SIG-M5 treated with dmso at 0.1 percent for 504 hours (cell line): ENCODE data around the gene LRCH4.
"Not testable (repeated sequence)": the region's sequence is repeated elsewhere in the genome, so short reads cannot be mapped to it uniquely, and the experiment has no call there.

Experiments used
- DNase-seq: peaks from one replicate; lab custom pipeline; 2025; ENCODE audit not compliant: unreplicated experiment; lab: John Stamatoyannopoulos, UW

The LRCH4 gene

DNA sequence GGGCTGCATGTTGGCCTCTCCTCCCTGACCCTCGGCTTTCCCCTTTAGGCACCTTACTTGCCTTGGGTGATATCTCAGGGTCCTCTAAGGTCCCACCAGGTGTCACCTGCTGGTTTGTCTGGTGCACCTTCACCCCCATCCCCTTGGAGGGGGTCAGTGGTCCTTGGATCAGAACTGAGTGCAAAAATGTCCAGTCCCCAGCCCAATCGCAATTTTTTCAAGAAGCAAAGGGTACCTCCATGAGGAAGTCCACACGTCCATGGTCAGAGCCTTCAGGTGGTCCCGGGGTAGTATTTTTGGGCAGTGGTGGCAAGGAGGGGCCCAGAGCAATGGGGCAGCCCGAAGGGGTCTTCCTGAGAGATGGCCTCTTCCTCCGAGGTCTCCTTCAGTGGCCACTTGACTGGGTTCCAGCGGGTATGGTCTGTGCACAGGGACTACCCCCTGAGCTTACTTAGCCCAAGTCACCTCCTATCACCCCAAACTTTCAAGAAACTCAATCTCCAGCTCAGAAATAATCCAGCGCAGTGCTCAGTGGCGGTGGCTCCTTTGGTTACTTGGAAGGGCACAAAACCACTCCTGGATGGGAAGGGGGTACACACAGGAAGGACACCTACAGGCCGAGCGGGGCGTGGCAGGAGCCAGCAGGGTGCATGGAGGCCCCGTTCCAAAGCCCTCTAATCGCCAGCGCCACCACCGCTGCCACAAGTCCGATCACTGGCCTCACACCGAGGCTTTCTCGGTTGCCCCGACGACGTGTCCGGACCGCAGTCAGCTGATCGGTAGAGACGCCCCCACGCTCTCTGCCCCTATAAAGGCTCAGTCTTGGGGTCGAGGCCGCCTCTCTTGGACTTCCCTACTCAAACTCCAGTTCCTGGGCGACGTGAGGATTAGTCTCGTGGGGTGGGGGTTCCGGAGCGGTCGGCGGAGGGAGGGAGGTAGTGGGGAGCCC is 16.8 kb downstream of the LRCH4 start:
- peak; percentile 47 for DNase-seq

DNA sequence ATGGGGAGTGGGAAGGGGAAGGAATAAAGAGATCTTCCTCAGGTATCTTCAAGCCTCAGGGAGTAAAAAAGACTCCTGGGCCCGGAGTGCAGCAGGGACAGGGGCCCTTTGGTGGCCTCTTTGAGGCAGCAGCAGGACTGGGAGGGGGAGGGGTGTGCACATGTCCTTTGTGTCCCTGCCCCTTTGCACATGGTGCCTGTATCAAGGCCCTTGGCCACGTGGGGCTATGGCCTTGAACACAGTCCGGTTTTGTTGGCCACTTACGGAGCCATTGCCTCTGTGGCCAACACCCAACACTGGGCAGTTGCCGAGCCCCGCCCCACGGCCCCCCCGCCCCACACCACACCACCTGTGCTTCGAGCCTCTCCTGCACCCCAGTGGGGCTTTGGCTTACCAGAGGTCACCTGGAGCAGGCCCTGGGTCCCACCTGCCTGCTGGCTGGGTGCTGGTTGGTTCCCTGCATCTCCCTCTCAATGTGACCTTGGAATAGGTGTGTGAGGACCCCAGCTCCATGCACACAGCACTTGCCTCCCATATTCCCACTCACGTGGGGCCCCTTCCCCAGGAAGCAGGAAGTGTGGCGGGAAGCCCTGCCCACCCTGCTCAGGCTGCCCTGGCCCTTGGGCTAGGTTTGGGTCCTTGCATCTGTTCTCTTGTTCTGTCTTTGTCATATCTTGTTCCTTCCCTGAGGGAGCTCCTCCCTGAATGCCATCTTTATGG is 17.6 kb downstream of the LRCH4 start:
- no peak for DNase-seq

DNA sequence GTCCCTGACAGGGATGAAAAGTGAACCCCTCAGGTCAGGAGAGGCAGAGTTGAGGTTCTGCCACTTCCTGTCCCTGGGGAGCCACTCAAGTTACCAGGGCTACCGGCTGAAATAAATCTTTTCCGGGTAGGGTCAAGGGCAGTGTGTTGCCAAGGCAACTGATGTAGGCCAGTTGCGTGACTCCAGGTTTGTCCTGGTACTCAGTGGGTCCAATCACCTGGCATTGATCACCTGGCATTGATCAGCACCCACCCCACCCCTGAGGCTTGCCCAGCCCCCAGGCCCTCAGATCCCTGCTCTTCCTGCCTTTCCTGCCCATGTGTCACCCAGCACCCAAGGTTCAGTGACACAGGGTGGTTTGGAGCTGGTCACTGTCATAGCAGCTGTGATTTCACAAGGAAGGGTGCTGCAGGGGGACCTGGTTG is 18.2 kb downstream of the LRCH4 start:
- DNase-seq = no peak

DNA sequence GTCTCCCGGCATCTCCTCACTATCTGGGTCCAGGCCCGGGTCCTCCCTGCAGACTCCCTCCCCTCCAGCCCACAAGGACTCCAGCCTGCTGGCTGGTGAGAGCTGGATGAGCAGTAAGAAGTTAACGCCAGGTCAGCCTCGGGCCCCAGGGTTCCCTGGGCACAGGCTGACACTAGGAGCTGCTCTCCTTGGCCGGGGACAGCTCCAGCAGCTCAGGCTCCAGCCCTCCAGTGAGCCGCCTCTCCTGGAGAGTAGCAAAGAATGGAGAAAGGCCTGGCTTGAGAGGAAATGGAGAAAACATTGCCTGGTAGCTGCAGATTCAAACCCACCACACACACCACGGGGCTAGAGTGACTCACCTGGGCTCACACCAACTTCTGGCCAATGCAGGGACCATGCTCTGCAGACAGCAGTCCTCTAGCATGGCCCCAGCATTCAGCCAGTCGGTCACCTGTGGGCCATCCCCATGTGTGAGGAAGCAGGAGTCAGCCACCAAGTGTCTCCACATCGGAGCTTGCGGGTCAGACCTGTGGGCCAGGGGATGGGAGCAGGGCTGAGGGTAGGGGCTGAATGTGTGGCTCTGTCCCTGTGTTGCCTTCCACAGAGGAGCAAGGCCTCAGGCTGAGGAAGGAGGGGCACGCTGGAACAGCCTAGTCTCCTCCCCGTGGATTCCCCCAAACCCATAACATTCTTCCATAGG is 18.7 kb downstream of the LRCH4 start:
- DNase-seq = no peak

DNA sequence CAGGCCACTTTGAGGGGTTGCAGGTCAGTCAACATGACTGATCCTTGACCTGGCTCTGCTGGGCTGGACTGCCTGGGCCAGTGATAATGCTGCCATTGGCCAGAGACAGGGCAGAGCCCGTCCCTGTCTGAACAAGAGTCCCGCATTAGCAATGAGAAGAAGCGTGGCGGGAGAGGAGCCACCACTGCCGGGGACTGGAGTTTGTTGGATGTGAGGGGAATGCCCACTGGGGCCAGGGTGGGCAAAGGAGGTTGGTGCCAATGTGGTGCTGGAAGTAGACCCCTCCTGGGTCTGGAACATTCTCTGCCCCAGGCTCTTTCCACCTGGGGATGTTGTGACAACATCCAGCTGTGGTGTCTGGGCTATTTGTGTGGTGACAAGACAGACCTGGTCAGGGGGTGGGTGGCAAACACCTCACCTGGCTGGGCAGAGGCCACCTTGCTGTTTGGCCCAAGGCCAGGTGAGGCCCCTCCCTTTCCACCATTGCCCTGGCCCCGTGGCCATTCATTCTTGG is 19.9 kb downstream of the LRCH4 start:
- no peak for DNase-seq

DNA sequence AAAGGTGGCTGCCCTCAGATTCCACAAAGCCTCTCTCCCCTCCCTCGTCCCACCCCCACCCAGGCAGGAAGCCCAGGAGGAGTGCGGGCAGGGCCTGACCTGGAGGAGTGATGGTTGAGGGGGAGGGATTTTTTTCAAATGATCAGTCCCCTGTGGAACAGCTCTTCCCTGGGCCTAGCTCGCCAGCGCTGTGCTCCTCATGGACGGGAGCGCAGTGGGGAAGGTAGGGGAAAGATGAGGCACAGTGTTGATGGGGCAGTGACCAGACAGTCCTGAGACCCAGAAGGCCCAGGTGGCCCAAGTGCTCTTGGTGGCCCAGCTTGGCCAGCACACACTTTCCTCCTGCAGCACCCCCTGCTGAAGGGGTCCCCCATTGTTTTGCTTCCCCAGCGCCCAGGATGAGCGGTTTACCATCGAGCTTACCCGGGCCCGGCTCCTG is 20.8 kb downstream of the LRCH4 start:
- DNase-seq = no peak

DNA sequence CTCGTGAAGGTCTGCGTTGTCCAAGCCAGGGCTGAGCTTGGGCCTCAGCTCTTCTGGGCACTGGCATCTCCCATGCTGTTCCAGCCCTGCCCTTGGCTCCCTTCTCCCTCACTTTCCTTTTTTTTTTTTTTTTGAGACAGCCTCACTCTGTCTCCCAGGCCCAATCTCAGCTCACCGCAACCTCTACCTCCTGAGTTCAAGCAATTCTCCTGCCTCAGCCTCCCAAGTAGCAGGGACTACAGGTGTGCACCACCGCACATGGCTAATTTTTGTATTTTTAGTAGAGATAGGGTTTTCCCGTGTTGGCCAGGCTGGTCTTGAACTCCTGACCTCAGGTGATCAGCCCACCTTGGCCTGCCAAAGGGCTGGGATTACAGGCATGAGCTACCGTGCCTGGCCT is 21.5 kb downstream of the LRCH4 start:
- not testable (repeated sequence) for DNase-seq

DNA sequence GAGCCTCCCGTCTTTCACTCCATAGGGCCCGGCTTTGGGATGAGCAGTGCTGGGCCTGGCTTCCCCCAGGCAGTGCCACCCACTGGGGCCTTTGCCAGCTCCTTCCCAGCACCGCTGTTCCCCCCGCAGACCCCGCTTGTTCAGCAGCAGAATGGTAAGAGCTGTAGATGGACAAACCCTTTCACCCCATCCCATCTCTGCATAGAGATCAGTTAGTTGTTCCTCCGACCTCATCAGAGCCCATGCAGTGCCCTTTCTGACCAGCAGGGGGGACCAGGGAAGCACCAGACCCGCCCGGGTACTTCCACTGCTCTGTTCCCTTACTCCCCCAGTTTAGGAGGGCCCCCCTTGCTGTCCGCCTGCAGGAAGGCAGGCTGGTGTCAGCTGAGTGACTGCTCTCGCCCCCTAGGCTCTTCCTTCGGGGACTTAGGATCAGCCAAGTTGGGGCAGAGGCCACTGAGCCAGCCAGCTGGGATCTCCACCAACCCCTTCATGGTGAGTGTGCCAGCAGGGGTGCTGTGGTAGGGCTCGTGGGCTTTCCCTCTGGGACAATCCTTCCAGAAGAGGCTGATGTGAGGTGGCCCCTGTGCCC is 22.0 kb downstream of the LRCH4 start:
- DNase-seq = peak; percentile 58

DNA sequence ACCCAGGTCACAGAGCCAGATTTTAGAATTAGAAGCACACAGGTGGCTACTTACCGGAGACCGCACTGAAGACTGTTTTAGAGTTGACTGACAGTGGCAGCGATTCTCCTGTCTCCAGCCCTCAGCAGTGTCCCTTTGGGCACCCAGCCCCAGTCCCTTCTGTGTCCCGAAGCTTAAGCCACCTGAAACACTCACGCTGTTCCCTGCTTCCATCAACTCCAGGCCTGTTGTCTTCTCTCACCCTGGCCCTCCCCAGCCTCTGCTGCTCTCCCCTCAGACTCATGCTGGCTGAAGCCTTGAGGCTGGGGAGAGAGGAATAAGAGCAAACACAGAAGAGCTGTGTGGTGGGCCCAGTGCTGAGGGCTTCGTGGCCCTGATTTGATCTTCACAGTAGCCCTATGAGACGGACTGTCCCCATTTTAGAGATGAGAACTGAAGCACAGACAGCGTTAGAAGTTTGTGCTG is 22.8 kb downstream of the LRCH4 start:
- no peak for DNase-seq

DNA sequence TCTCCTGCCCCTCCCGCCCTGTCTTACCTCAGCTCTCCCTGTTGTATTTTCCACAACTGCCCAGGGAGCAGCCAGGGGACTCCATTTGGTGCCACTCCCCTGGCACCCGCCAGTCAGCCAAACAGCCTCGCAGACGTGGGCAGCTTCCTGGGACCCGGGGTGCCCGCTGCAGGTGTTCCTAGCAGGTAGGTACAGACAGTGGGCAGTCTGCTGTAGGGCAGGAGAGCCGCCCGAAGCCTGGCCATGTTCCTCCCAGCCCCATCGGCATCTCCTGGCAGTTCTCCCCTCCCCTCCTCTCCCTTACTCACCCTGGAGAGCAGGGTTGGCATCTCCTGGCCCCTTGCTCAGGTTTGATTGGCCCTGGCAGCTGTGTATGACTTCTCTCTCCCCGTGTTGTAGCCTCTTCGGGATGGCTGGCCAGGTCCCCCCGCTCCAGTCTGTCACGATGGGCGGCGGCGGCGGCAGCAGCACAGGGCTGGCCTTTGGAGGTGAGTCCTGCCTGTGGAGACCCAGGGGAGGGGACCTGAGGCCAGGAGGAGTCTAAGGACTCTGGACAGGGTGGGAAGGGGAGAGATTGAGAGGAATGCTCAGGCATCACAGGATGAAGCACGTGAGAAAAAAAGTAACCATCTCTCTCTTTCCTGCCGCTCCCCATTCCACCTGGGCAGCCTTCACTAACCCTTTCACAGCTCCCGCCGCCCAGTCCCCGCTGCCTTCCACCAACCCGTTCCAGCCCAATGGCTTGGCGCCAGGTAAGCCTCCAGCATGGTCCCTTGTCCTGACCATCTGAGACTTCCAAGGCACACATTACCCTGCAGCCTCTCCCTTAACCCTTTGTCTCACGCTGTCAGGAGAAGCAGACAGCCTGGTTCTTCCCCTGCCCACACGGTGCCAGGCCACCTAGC is 23.5 kb downstream of the LRCH4 start:
- no peak for DNase-seq

DNA sequence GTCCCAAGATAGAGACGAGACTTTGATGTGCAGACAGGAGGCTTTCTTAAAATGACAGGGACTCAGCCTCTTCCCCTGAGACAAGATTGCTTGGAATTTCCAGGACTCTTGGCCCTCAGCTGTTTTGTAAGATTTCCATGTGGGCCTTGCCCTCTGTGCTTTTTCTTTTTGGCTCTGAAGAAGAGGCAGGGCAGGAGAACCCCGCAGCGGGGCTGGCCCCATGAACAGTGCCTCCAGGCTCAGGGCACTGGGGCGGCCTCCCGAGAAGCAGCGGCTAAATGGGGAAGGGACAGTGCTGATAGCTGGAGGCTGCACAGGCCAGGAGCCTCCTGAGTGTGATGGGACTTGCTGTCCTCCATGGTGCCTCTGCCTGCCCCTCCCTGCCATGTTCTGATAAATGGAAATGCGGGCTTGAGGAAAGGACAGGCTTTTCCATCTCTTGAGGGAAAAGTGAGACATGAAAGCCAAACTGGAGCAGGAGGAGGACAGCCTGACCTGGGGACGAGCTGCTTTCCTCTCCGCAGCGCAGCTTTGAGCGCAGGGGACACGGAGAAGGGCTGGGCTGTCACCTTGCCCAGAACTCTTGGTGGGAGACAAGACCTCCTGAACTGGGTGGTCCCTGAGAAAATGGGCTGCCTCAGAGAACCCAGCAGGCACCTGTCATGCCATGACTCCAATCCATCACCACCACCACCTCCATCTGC is 24.3 kb downstream of the LRCH4 start:
- DNase-seq = no peak

DNA sequence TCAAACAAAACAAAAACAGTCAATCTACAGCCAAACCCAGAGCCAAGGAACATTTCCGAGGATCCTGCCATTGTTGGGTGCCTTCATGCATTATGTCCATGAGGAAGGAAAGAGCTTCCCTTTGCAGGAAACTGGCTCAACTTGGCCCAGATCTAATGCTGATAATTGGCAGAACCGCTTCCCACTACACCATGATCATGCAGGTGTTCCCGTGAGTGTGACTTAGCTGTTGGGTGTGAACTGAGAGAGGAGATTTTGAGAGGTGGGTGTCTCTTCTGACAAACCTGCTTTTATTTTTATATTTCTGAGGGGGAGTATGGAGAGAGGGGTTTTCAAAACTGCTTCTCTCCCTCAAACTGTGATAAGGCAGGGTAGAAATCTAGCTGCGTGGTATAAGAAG is 26.8 kb downstream of the LRCH4 start:
- DNase-seq = no peak

DNA sequence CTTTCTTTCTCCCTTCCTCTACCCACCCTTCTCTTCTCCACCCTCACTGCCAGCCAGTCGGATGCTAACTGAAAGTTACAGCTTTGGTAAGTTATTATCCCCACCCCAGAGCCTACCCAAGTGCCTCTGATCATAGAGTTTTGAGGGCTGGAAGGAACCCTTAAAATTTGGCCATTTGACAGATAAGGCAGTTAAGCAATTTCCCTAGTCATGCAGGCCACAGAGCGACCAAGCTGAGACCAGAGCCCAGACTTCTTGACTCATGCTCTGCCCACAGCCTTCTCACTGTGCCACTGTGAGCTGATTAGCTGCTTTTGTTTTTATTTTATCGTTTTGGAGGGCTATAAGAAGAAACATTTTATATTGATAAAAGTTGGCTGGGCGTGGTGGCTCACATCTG is 29.4 kb downstream of the LRCH4 start:
- DNase-seq = no peak

DNA sequence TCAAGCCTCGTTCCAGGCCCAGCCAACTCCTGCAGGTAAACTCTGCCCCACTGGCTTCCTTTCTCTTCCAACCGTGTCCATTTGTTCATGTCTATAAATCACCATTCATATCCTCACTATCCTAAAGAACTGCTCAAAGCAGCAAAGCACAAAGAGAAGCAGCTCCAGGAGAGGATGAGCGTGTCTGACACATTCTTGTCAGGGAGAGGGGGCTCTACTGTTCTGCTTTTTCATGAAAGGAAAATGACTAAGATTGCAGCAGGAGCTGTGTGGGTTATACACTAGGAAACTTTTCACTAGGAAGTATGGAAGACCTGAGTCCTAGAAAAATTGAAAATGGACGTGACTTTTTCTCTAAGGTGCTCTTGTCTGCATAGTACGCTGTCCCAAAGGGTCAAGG is 30.2 kb downstream of the LRCH4 start:
- no peak for DNase-seq

DNA sequence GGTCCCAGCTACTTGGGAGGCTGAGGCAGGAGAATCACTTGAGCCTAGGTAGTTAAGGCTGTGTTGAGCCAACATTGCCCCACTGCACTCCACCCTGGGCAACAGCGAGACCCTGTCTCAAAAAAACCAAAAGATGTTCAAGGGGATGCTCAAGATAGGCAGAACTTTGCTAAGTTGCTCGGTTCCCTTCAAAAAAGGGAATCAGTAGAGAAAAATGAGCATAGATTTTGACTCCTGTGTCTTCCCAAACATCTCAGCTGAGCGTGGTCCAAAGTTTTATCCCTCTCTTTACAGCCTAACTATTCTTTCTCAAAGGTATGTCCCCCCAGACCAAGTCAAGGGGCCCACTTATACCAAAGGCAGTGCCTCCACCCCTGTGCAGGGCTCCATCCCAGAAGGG is 32.9 kb downstream of the LRCH4 start:
- no peak for DNase-seq

DNA sequence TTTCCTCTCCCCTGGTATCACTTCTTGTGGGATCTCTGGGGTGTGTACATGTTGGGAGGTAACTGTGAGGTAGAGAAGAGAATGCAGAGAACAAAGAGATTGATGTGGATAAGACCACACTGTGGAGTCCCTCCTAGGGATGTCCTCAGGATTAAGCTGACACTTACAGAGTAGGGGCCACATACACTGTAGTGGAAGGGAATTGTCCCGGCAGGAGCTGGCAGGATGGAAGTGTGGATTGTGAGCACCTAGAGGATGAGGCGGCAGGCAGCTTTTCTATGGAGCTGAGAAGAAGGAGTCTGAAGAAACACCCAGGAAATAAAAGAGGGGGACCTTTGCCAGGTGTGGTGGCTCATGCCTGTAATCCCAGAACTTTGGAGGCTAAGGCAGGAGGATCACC is 33.4 kb downstream of the LRCH4 start:
- DNase-seq = no peak

DNA sequence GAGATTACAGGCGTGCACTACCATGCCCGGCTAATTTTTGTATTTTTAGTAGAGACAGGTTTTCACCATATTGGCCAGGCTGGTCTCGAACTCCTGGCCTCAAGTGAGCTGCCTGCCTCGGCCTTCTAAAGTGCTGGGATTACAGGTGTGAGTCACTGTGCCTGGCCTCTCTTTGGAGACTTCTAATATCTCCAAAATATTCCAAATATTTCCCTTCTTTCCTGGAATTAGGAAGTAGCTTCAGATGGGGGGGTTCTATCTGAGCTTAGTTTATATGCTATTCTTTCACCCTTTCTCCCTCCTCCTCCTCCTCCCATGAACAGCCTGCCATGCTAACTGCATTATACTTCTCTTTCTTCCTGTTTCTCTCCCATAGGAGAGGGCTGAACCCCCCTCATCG is 37.5 kb downstream of the LRCH4 start:
- not testable (repeated sequence) for DNase-seq

DNA sequence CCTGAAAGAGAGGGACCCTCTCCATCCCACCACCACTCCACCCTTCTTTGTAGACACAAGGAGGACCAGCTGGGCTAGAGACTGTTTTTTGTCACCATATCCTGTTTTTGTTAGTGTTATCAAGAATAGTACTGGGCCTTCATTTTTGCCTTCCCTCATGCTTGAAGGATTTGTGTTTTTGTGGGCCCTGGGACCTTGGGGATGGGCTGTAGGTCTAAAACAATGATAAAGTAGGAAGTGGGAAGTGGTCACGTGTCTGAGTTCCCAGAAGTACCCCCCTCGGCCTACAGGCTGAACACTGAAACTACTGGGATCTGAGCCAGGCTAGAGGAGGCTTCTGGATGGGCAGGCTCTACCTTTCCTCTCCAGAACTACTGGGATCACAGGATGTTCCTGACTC is 38.1 kb downstream of the LRCH4 start:
- no peak for DNase-seq
